Measurements from ENCODE around the gene PAK4.

Gene PAK4

GRCh38 chr19:39125199-39125553 lies 410 bp upstream of the PAK4 start:
- Mint-ChIP-seq H3K4me3 (peak overlapping the region; percentile 91 to 98 (median 97)), H3K27ac (peak overlapping the region; percentile 95 to 96 (median 95)), H3K4me1 (peaks cover 43% of the 10 kb centered on the region), H3K36me3 (ENCODE audit: low read depth) (no peaks in the 10 kb centered on the region), H3K9me3 (no peaks in the 10 kb centered on the region), H3K27me3 (ENCODE audit: low read depth) (peaks cover 7% of the 10 kb centered on the region)
- no peak for TF ChIP-seq CTCF (IDR thresholded peaks at IDR 0.05; ENCODE audit: unreplicated experiment in 3 of 3)

- Mint-ChIP-seq H3K27ac (peak overlapping the region; percentile 95 to 96 (median 95)), H3K9me3 (no peaks in the 10 kb centered on the region), H3K4me1 (peaks cover 56% of the 10 kb centered on the region), H3K36me3 (ENCODE audit: low read depth) (no peaks in the 10 kb centered on the region), H3K4me3 (peak overlapping the region; percentile 91 to 98 (median 97)), H3K27me3 (ENCODE audit: low read depth) (peaks cover 7% of the 10 kb centered on the region)
- TF ChIP-seq CTCF (IDR thresholded peaks at IDR 0.05; ENCODE audit: unreplicated experiment in 3 of 3), result no peak
These were observed 964 bp downstream of the PAK4 start for GRCh38 chr19:39126312-39127187.

- peak overlapping the region; percentile 91 to 98 (median 97) for H3K4me3 Mint-ChIP-seq
- H3K27me3 Mint-ChIP-seq (ENCODE audit: low read depth), result no peaks in the 10 kb centered on the region
- peak overlapping the region in 2 of 3 experiments; percentile 53 to 95 for H3K27ac Mint-ChIP-seq
- no peaks in the 10 kb centered on the region for H3K36me3 Mint-ChIP-seq (ENCODE audit: low read depth)
- no peak for TF ChIP-seq CTCF (IDR thresholded peaks at IDR 0.05; ENCODE audit: unreplicated experiment in 3 of 3)
- peaks cover 70% of the 10 kb centered on the region for H3K4me1 Mint-ChIP-seq
- H3K9me3 Mint-ChIP-seq, result no peaks in the 10 kb centered on the region
These were observed 2.4 kb downstream of the PAK4 start for GRCh38 chr19:39127812-39128515.

GRCh38 chr19:39128516-39129079 lies 3.0 kb downstream of the PAK4 start:
- Mint-ChIP-seq H3K36me3 (ENCODE audit: low read depth) (no peaks in the 10 kb centered on the region), H3K4me3 (peak overlapping the region; percentile 32 to 71 (median 65)), H3K27me3 (ENCODE audit: low read depth) (no peaks in the 10 kb centered on the region), H3K4me1 (peaks cover 76% of the 10 kb centered on the region), H3K9me3 (no peaks in the 10 kb centered on the region), H3K27ac (peak overlapping the region; percentile 2 to 95 (median 53))
- TF ChIP-seq CTCF (IDR thresholded peaks at IDR 0.05; ENCODE audit: unreplicated experiment in 3 of 3), result no peak

GRCh38 chr19:39129116-39129515 lies 3.5 kb downstream of the PAK4 start:
- H3K27ac Mint-ChIP-seq, result peak overlapping the region; percentile 2 to 95 (median 53)
- peaks cover 80% of the 10 kb centered on the region for H3K4me1 Mint-ChIP-seq
- peak overlapping the region in 2 of 3 experiments; percentile 65 to 71 for H3K4me3 Mint-ChIP-seq
- H3K36me3 Mint-ChIP-seq (ENCODE audit: low read depth), result no peaks in the 10 kb centered on the region
- H3K9me3 Mint-ChIP-seq, result no peaks in the 10 kb centered on the region
- no peak for TF ChIP-seq CTCF (IDR thresholded peaks at IDR 0.05; ENCODE audit: unreplicated experiment in 3 of 3)
- H3K27me3 Mint-ChIP-seq (ENCODE audit: low read depth), result no peaks in the 10 kb centered on the region

All from nephron (organoid).